Adrenal gland (tissue), 12 donors: ENCODE measurements around the gene CYB5A. TPM values are rescaled to one million over a fixed set of nuclear protein-coding genes. Genes with fewer than 3 reads are reported as not detected.
A peak's percentile ranks its signal among the peaks of the same experiment; 100 is the strongest.

ENCODE experiments used
- DNase-seq, 7 donors: peaks; one replicate each; pipeline ENCODE4 v3.0.0-alpha.2; 2019 to 2020
- H3K27ac ChIP-seq, 5 donors: fragments of 200-600 bp; sonication (generic) in 4 of 5; 1 replicate in 3 of 5; 2 replicates in 2 of 5; pipeline versions ENCODE4 v1.5.1 to v1.8.0; 2016 to 2020; ENCODE audit warnings: mild to moderate bottlenecking in 1 of 5
- H3K27me3 ChIP-seq: fragments of 200-600 bp; 2 replicates; pipeline ENCODE4 v1.8.0; 2021
- H3K36me3 ChIP-seq, 2 donors: fragments of 200-600 bp; replicated peaks in 1 of 2; 1 replicate in 1 of 2; 2 replicates in 1 of 2; pipeline versions ENCODE4 v1.5.1 to v1.8.0; 2018 to 2022
- H3K4me1 ChIP-seq, 2 donors: fragments of 200-600 bp; replicated peaks in 1 of 2; 1 replicate in 1 of 2; 2 replicates in 1 of 2; pipeline versions ENCODE4 v1.5.1 to v1.8.0; 2018 to 2021
- H3K4me3 ChIP-seq, 4 donors: fragments of 200-600 bp; sonication (generic) in 3 of 4; one replicate each; pipeline ENCODE4 v1.5.1; 2016 to 2018
- H3K9me3 ChIP-seq, 3 donors: fragments of 200-600 bp; sonication (generic) in 1 of 3; replicated peaks in 1 of 3; 1 replicate in 2 of 3; 2 replicates in 1 of 3; pipeline versions ENCODE4 v1.5.1 to v1.8.0; 2016 to 2021
- CTCF ChIP-seq, 6 experiments: fragments of 450-650 bp in 4 of 6; fragments of 200-600 bp in 2 of 6; sonication (generic) in 1 of 6; IDR thresholded peaks; 1 replicate in 5 of 6; 2 replicates in 1 of 6; pipeline versions ENCODE4 v1.5.1 to v1.8.0; 2016 to 2021; ENCODE audit warnings: antibody characterized with exemption in 6 of 6, mild to moderate bottlenecking in 2 of 6, moderate library complexity in 1 of 6
- POLR2A ChIP-seq, 2 donors: fragments of 450-650 bp; IDR thresholded peaks; one replicate each; pipeline ENCODE4 v1.6.1; 2017; ENCODE audit warnings: antibody characterized with exemption in 2 of 2, mild to moderate bottlenecking in 2 of 2, moderate library complexity in 1 of 2
- WGBS, 4 donors: extraction: QIAGEN DNeasy Blood & Tissue Kit in 2 of 4; methylation state at CpG; one replicate each; pipeline versions ENCODE4 v1.1.5 to v1.1.7; 2013 to 2017; 5-methylcytosine and 5-hydroxymethylcytosine counted together
- intact Hi-C, 2 donors: fragments of 100-400 bp; cut with DNase I; formaldehyde crosslinking; loops; one replicate each; pipeline versions ENCODE4 v1.14.1 to v1.15.0; 2022 to 2023
- polyA plus RNA-seq, 3 donors: library from polyadenylated mRNA; stranded (reverse); fragments of 200-250 nt in 2 of 3; fragments of 350-450 nt in 1 of 3; fragmentation: Illumina TruSeq in 1 of 3; extraction: RNeasy Lipid Tissue Mini Kit (QIAGEN cat#74804) in 1 of 3; gene quantifications; one replicate each; pipeline ENCODE4 v1.2.3, GENCODE V29; 2013 to 2014
- total RNA-seq, 9 donors: library from RNA; depleted of rRNA in 4 of 9; stranded (reverse); fragments of >200 nt in 4 of 9; fragments of 120-200 nt in 1 of 9; fragmentation: NEBNext Ultra II Directional in 1 of 9; extraction: Animal tissue kit (Norgen Biotek cat#: 25700) in 1 of 9; gene quantifications; one replicate each; pipeline versions ENCODE4 v1.1.0 to v1.2.4, GENCODE V29; 2013 to 2023
- donor health status: healthy with polysubstance abuse.
- donor health status: Bipolar disorder and iron deficiency.
- donor health status: DM: yes; HTN: yes; CAD: no.
- donor health status: DM: no; HTN: no; CAD: no.
- donor health status: DM: no; HTN: no; CAD: no.
- donor health status: DM: yes; HTN: yes; CAD: no.

The CYB5A gene
- total and polyA plus RNA-seq, 12 donors: 62.0 to 286 (median 130) TPM

GRCh38 chr18:74284191-74284979 is 7.4 kb downstream of the CYB5A start:
- no peak for DNase-seq
- Histone ChIP-seq H3K4me1 (peaks cover 0 to 39% of the 10 kb centered on the region in 2 donors), H3K27me3 (no peaks in the 10 kb centered on the region), H3K36me3 (no peaks in the 10 kb centered on the region), H3K4me3 (no peak overlapping the region), H3K9me3 (no peaks in the 10 kb centered on the region), H3K27ac (peak overlapping the region in 2 of 5 donors; percentile 45 to 72)
- no peak for TF ChIP-seq CTCF (IDR thresholded peaks at IDR 0.05)
- TF ChIP-seq POLR2A (IDR thresholded peaks at IDR 0.05): no peak
- 59 to 71% (median 65%) methylated on average over 11 of the region's 11 CpGs for WGBS, 4 donors
- intact Hi-C loops: no loop called here

- TF ChIP-seq POLR2A (IDR thresholded peaks at IDR 0.05) (no peak), CTCF (IDR thresholded peaks at IDR 0.05) (no peak)
- intact Hi-C loops: no loop called here
Observed at GRCh38 chr18:74283646-74284045, 8.1 kb downstream of the CYB5A start.

GRCh38 chr18:74282755-74283554 is 8.8 kb downstream of the CYB5A start:
- peaks cover 0 to 28% of the 10 kb centered on the region in 2 donors for H3K4me1 ChIP-seq
- H3K9me3 ChIP-seq: no peaks in the 10 kb centered on the region
- 87 to 94% (median 91%) methylated on average over 10 of the region's 10 CpGs for WGBS, 4 donors
- peak overlapping the region in 2 of 5 donors; percentile 63 to 72 for H3K27ac ChIP-seq
- intact Hi-C loops: no loop called here
- H3K36me3 ChIP-seq: no peaks in the 10 kb centered on the region
- H3K4me3 ChIP-seq: no peak overlapping the region
- DNase-seq: no peak
- TF ChIP-seq CTCF (IDR thresholded peaks at IDR 0.05) (no peak), POLR2A (IDR thresholded peaks at IDR 0.05) (no peak)
- H3K27me3 ChIP-seq: no peaks in the 10 kb centered on the region

More at GRCh38 chr18:74283646-74284045, 8.1 kb downstream of the CYB5A start:
- Histone ChIP-seq H3K4me3 (no peak overlapping the region), H3K27ac (peak overlapping the region in 1 of 5 donors; percentile 51), H3K4me1 (peaks cover 0 to 35% of the 10 kb centered on the region in 2 donors), H3K9me3 (no peaks in the 10 kb centered on the region), H3K27me3 (no peaks in the 10 kb centered on the region), H3K36me3 (no peaks in the 10 kb centered on the region)
- no peak for DNase-seq
- WGBS, 4 donors: 88 to 98% (median 94%) methylated on average over 6 to 10 of the region's 10 CpGs
